ENCODE measurements around the gene FOLR1.
"Not testable (repeated sequence)": the region's sequence is repeated elsewhere in the genome, so short reads cannot be mapped to it uniquely, and the experiment has no call there.

Gene FOLR1

DNA sequence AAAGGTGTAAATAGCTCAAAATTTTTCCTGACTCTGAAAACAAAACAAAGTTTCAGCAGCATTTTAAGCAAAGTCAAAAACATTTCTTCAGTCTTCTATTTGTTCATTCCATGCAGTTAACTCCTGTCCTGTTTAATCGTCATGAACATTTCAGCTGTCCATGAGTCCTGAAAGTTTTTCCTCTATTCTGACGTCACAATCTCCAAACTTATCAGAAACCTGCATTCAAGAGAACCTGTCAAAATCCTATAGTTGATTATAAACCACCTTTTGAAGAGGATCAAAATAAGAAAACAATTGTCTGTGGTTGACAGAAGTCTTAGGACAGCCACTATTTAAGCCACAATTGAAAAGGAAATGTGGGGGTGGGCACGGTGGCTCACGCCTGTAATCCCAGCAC, 41.1 kb upstream of the FOLR1 start:
- Histone ChIP-seq H3K9ac (ENCODE audit: low read length) (no peak overlapping the region), H3K27ac (ENCODE audit: low read depth, low read length, poor library complexity, severe bottlenecking) (no peak overlapping the region), H3K36me3 (ENCODE audit: insufficient read depth, low read length) (no peaks in the 10 kb centered on the region), H3K4me2 (ENCODE audit: low read length) (no peak overlapping the region), H3K79me2 (ENCODE audit: insufficient read depth, low read length) (no peaks in the 10 kb centered on the region), H3F3A (ENCODE audit: insufficient read depth, low read length) (no peaks in the 10 kb centered on the region), H3K4me1 (ENCODE audit: insufficient read depth, low read length, severe bottlenecking) (no peaks in the 10 kb centered on the region), H3K9me3 (ENCODE audit: low read length) (no peaks in the 10 kb centered on the region), H3K9me2 (ENCODE audit: low read depth, low read length) (no peaks in the 10 kb centered on the region), H4K20me1 (ENCODE audit: insufficient read depth, low read length) (no peaks in the 10 kb centered on the region), H2AFZ (ENCODE audit: low read length) (no peak overlapping the region), H3K4me3 (ENCODE audit: low read depth, low read length, poor library complexity, severe bottlenecking) (no peak overlapping the region), H3K27me3 (ENCODE audit: insufficient read depth, low read length) (no peaks in the 10 kb centered on the region)
- TF ChIP-seq CTCF (IDR thresholded peaks at IDR 0.05; ENCODE audit: low read length) (no peak), EZH2 (IDR thresholded peaks at IDR 0.05; ENCODE audit: borderline replicate concordance, low read length) (no peak)

DNA sequence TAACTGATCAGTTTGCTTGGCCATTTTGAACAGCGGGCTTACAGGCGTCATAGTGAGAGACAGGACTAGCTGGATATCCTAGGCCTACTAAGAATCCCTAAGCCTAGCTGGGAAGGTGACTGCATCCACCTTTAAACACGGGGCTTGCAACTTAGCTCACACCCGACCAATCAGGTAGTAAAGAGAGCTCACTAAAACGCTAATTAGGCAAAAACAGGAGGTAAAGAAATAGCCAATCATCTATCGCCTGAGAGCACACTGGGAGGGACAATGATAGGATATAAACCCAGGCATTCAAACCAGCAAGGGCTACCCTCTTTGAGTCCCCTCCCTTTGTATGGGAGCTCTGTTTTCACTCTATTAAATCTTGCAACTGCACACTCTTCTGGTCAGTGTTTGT, 38.1 kb upstream of the FOLR1 start:
- H3K9me3 ChIP-seq (ENCODE audit: low read length); H3K4me3 ChIP-seq (ENCODE audit: low read depth, low read length, poor library complexity, severe bottlenecking); H2AFZ ChIP-seq (ENCODE audit: low read length); H4K20me1 ChIP-seq (ENCODE audit: insufficient read depth, low read length); H3K79me2 ChIP-seq (ENCODE audit: insufficient read depth, low read length); H3K9ac ChIP-seq (ENCODE audit: low read length); H3K27me3 ChIP-seq (ENCODE audit: insufficient read depth, low read length); H3K36me3 ChIP-seq (ENCODE audit: insufficient read depth, low read length); H3K9me2 ChIP-seq (ENCODE audit: low read depth, low read length); H3K4me1 ChIP-seq (ENCODE audit: insufficient read depth, low read length, severe bottlenecking); H3K4me2 ChIP-seq (ENCODE audit: low read length); H3F3A ChIP-seq (ENCODE audit: insufficient read depth, low read length); H3K27ac ChIP-seq (ENCODE audit: low read depth, low read length, poor library complexity, severe bottlenecking): not testable (repeated sequence)

DNA sequence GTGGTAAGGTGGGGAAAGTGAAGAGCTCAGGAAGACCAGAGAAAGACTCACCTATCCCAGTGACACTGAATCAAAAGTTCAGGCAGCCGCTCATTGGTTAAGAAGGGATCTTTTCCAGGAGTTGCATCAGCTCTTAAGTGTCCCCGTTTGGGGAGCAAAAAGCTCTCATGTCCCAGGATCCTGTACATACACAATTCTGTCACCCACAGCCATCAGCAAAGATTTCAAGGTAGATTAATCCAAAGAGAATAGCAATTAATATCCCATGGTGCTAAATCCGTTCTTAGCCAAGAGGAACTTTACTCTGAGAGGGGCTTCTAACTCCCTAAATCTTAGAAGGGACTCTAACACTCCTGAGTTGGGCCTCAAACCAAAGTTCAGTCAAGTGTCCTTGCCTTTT, 37.1 kb upstream of the FOLR1 start:
- H4K20me1 ChIP-seq (ENCODE audit: insufficient read depth, low read length), result no peaks in the 10 kb centered on the region
- H3K4me1 ChIP-seq (ENCODE audit: insufficient read depth, low read length, severe bottlenecking), result no peaks in the 10 kb centered on the region
- H3K9me2 ChIP-seq (ENCODE audit: low read depth, low read length), result no peaks in the 10 kb centered on the region
- no peak for TF ChIP-seq CTCF (IDR thresholded peaks at IDR 0.05; ENCODE audit: low read length)
- TF ChIP-seq EZH2 (IDR thresholded peaks at IDR 0.05; ENCODE audit: borderline replicate concordance, low read length), result no peak
- no peaks in the 10 kb centered on the region for H3K9me3 ChIP-seq (ENCODE audit: low read length)
- no peak overlapping the region for H3K9ac ChIP-seq (ENCODE audit: low read length)
- no peaks in the 10 kb centered on the region for H3K36me3 ChIP-seq (ENCODE audit: insufficient read depth, low read length)
- H3K27me3 ChIP-seq (ENCODE audit: insufficient read depth, low read length), result no peaks in the 10 kb centered on the region
- H3K79me2 ChIP-seq (ENCODE audit: insufficient read depth, low read length), result no peaks in the 10 kb centered on the region
- H3K27ac ChIP-seq (ENCODE audit: low read depth, low read length, poor library complexity, severe bottlenecking), result no peak overlapping the region
- no peak overlapping the region for H2AFZ ChIP-seq (ENCODE audit: low read length)
- H3K4me3 ChIP-seq (ENCODE audit: low read depth, low read length, poor library complexity, severe bottlenecking), result no peak overlapping the region
- H3F3A ChIP-seq (ENCODE audit: insufficient read depth, low read length), result no peaks in the 10 kb centered on the region
- H3K4me2 ChIP-seq (ENCODE audit: low read length), result no peak overlapping the region

DNA sequence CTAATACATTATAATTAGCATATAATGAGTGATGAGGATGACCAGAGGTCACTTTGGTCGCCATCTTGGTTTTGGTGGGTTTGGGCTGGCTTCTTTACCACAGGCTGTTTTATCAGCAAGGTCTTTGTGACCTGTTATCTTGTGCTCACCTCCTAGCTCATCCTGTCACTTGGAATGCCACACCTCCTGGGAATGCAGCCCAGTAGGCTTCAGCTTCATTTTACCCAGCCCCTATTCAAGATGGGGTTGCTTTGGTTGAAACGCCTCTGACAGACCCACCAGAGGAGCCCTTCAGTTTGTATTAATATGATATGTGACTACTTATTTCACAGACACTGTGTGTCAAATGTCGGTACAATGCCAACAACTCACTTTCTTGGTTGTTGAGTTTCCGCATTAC, 36.2 kb upstream of the FOLR1 start:
- Histone ChIP-seq H3K27me3 (ENCODE audit: insufficient read depth, low read length) (no peaks in the 10 kb centered on the region), H4K20me1 (ENCODE audit: insufficient read depth, low read length) (no peaks in the 10 kb centered on the region), H3K9ac (ENCODE audit: low read length) (no peak overlapping the region), H3K4me3 (ENCODE audit: low read depth, low read length, poor library complexity, severe bottlenecking) (no peak overlapping the region), H3K79me2 (ENCODE audit: insufficient read depth, low read length) (no peaks in the 10 kb centered on the region), H3K4me2 (ENCODE audit: low read length) (no peak overlapping the region), H3K27ac (ENCODE audit: low read depth, low read length, poor library complexity, severe bottlenecking) (no peak overlapping the region), H3F3A (ENCODE audit: insufficient read depth, low read length) (no peaks in the 10 kb centered on the region), H3K9me3 (ENCODE audit: low read length) (no peaks in the 10 kb centered on the region), H2AFZ (ENCODE audit: low read length) (no peak overlapping the region), H3K9me2 (ENCODE audit: low read depth, low read length) (no peaks in the 10 kb centered on the region), H3K4me1 (ENCODE audit: insufficient read depth, low read length, severe bottlenecking) (no peaks in the 10 kb centered on the region), H3K36me3 (ENCODE audit: insufficient read depth, low read length) (no peaks in the 10 kb centered on the region)
- TF ChIP-seq CTCF (IDR thresholded peaks at IDR 0.05; ENCODE audit: low read length) (no peak), EZH2 (IDR thresholded peaks at IDR 0.05; ENCODE audit: borderline replicate concordance, low read length) (no peak)
